ENCODE data around the gene CAV3.

The CAV3 gene

DNA sequence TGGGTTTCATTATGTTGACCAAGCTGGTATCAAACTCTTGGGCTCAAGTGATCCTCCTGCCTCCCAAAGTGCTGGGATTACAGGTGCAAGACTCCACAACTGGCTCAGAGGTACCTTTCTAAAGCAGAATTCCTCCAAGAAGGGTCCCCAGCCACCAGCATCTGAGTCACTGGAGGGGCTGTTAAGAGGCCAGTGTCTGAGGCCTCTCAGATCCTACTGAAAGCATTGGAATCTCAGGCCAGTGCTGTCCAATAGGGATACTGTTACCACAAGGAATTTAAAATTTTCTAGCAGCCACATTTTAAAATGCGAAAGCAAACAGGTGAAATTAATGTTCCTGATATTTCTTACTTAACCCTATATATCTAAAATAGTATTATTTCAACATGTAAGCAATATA lies 1.3 kb downstream of the CAV3 start:
- no peak for DNase-seq (ENCODE audit: low spot score)

DNA sequence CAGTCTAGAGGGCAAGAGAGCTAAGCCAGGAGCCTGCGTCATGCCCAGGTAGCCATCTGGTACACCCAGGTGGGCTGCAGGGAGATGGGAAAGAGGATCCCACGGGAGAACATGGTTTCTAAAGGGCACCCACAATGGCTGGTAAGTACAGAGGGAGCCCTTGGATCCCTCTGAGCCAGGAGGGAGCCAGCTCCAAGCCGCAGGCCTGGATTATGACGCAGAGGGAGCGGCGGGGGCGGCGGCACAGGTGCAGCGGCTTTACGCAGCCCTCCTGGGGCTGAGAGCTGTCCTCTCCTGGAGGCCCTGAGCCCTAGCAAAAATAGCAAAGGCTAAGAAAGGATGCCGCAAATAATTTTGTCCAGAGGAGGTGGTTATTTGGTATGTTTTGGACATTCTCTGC lies 2.8 kb downstream of the CAV3 start:
- DNase-seq (ENCODE audit: low spot score) = no peak

DNA sequence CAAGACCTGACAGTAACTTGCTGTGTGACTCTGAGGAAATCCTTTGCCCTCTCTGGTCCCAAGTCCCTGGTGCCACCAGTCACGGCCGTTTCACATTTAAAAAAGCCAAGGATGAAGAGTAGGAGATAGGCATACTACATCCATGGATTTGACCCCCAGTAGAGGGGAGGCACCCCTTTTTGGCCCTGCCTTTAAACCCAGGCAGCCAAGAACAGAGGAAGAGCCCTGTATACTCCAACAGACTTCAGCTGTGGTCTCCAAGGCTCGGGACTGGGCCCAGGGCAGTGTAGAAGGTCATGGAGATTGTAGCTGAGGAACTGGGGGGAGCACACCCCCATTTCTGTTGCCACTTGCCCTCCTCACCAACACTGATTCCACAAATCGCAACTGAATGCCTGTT lies 3.7 kb downstream of the CAV3 start:
- no peak for DNase-seq (ENCODE audit: low spot score)

DNA sequence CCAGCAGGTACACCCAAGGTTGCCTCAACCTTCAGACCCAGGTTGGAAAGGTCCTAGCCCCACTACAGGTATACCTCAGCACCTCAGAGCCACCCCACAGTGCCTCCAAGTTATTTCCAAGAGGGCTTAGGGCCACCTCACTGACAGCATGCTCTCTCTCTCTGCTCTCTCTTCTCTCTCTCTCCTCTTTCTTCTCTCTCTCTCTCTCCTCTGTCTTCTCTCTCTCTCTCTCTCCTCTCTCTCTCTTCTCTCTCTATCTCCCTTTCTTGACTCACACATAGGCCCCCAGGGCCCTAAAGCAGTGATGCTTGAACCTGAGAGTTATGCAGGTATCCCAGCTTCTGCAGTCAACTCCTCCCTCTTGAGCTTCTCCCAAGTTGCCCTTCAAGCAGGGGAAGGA lies 4.2 kb downstream of the CAV3 start:
- DNase-seq (ENCODE audit: low spot score) = no peak

DNA sequence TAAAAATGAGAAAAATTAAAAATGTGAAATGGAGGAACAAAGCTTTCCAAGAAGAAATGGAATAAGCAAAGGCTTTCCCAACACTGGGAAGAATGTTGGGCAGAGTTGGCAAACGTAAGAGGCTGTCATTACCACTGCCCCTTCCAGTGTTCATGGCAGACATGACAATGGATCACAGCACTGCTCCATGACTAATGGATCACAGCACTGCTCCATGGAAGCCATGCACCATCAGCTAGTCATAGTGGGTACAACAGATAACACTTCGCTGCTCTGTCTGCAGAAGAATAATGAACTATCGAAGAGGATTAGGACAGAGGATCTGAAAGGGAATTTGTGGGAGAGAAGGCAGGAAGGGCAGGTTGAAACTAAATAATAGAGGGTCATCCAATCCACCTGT lies 5.0 kb downstream of the CAV3 start:
- no peak for DNase-seq (ENCODE audit: low spot score)

DNA sequence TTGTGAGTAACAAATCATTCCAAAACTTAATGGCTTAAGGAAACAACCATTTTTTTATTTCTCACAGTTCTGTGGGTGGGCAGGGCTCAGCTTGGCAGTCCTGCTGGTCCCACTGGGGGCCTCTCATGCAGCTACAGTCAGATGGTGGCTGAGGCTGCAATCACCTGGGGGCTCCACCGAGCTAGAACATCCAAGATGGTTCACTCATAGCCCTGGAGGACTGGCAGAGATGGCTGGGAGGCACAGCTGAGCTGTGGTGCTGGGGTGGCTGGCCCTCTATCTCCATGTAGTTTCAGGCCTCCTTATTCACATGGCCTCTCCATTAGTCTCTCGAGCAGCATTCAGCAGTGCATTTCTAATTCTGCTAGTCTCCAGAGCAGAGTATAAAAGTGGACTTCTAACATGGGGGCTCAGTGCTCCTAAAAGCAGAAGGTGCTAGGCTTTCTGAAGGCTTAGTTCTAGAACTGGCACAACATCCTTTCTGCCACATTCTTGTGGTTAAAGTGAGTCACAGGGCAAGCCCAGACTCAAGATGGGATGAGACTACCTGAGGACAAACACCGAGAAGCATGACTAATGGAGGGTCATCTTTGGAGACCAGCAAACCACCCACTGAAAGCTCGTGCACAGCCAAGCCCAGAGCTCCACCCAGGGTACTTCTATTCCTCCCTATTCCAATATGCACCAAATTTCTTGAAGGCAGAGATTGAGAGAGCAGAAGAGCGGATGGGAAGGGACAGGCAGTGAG lies 6.3 kb downstream of the CAV3 start:
- peak; percentile 87 for DNase-seq (ENCODE audit: low spot score)

DNA sequence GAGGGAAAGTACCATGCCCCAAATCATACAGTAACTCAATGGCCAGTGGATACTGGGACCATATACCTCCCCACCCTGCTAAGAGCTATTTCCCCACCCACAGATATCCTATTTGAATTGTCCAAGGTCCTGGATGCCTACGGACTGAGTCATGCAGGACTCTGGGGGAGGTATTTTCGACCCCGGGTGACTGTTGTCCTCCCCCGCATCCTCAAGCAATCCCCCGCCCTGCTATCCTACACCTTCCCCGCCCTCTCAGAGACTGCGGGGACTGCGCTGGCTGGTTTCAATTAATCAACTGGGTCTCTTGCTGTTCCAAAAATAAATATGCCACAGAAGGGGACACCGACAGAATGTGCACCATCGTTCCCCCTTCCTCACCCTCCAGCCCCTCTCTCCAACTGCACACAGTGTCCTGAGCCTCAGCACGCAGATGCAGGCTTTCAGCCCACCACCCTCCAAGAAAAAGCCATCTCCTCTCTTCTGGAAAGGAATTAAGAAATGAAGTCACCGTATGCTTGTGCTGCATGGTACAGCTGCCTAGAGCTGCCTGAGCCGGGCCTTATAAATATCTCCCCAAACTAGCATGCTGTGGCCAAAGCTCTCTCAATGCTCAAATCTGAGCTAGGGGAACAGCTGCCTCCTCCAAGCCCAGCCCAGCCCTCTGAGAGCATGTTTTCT lies 8.1 kb downstream of the CAV3 start:
- peak; percentile 57 for DNase-seq (ENCODE audit: low spot score)

DNA sequence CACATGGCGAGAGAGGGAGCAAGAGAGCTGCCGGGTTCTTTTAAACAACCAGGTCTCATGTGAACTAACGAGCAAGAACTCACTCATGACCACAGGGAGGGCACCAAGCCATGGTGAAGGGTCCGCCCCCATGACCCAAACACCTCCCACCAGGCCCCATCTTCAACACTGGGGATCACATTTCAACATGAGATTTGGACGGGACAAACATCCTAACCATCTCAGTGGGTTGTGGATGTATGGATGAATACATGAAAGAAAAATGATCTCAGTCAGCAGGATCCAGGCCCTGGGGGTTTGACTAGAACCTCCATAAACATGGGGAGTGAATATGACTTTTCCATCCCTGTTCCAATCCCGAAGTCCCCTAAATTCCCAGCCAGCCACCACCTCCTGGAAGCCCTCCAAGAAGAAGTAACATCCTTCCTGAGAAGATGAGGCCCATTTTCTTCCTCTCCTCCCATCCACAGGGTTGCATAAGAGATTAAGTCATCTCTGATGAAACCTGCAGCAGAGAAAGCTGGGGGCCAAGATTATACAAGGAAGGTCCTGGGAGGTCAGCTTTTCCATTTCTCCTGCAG lies 9.5 kb downstream of the CAV3 start:
- no peak for DNase-seq (ENCODE audit: low spot score)

DNA sequence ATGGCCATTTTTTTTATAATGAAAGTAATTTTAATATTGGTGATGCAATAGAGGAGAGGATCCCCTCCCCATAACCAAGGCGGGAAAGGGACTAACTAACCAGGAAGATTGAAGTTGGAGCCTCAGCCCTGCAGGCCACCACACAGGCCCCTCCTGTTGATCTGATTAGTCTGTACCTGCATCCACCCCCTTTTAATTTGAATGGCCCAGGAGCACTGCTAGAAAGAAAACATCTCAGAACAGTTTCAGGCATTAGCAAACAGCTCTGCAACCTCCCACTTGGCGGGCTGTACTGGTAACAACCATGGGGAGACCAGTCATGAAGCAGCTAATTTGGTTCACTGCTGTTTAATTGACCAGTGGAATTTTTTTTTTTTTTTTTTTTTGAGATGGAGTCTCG lies 10.3 kb downstream of the CAV3 start:
- no peak for DNase-seq (ENCODE audit: low spot score)

DNA sequence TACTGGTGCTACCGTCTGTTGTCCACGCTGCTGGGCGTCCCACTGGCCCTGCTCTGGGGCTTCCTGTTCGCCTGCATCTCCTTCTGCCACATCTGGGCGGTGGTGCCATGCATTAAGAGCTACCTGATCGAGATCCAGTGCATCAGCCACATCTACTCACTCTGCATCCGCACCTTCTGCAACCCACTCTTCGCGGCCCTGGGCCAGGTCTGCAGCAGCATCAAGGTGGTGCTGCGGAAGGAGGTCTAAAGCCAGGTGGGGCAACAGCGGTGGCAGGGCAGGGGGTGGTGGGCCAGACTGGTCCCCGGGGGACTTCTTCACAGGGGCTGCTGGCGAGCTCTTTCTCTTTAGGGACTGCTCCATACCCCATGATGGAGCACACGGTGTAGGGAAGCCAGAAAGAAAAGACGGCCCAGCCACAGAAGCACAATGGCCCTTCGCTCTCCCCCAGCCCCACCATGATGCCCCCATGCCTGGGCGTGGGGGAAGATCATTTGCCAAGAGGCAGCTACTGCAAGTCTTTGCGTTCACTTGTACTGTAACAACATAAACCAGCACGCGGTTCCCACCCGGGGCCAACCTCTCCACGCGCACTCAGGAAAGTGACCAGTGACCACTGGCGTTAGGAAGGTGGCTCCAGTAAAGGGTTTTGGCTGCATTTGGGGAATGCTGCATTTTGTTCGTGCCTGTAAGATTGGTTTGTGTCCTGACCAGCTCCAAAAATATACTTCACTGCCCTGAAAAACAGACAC lies 12.2 kb downstream of the CAV3 start:
- no peak for DNase-seq (ENCODE audit: low spot score)

DNA sequence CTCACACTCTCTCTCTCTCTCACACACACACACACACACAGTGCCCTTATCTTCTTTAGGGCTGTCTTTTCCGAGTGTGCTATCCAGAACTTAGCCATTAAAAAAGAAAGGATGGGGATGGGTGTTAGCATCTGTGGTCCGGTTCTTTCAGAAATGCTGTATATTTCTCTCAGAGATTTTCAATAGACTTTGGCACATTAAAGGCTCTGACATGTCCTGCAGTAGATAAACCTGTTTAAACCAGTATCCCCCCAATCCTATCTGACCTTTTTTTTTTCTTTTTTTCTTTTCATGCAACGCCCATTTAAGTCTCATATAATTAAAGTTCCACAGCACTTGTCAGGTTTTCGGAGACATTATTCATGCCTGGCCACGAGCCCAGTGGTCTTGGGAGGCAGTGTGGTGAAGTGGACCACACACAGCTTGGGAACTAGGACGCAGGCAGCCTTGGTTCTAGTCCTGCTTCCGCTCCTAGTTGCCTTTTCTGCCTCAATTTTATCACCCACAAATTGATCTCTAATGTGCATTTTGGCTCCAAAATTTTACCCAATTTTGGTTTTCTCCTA lies 13.3 kb downstream of the CAV3 start:
- no peak for DNase-seq (ENCODE audit: low spot score)

DNA sequence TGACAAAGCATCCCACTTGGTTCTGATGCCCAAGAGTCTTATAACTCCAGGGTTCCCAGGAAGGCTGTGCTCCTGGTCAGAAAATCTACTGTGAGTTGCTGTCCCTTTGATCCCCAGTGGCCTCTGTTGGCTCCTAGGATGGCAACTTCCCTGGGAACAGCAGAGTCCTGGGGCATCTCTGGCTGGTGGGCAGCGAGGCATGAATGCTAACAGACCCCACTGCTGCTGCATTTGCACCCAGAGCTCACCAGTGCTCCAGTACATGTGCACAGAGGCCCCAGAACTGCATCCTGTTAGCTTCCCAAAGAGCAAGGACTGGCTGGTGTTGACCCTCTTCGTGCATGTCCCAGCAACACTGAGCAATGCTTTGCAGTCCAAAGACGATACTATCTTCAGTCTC lies 15.7 kb downstream of the CAV3 start:
- no peak for DNase-seq (ENCODE audit: low spot score)

DNA sequence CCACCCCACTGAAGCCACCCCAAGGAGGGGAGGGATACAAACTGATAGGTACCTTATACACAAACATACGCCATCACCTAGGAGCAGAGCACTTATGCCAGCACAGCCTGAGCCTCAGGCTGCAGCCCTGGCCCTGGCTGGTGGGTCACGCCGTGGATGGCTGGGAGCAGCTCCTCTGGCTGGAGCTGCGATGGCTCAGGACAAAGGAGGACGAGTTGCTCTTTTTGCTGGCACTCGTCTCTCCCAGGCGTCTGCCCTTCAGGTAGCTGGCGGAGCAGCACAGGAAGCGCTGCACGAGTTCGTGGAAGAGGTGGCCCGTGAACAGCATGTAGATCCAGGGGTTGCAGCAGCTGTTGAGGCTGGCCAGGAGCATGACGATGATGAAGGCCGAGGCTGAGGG lies 19.2 kb downstream of the CAV3 start:
- DNase-seq (ENCODE audit: low spot score) = no peak

DNA sequence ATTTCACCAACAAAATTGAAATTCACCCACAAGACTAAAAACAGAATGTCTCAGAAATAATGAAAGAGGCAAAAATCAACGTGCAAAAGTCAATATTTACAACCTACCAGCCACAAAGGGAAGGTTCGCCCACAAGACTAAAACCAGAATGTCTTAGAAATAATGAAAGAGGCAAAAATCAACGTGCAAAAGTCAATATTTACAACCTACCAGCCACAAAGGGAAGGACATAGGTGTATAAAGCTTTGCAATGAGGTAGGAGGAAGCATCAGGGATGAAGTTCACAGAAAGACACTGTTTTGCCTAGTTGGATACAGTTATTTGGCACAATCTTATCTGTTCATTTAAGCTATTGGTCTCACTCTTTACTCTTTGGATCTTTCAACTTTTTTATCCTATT lies 21.5 kb downstream of the CAV3 start:
- no peak for DNase-seq (ENCODE audit: low spot score)

DNA sequence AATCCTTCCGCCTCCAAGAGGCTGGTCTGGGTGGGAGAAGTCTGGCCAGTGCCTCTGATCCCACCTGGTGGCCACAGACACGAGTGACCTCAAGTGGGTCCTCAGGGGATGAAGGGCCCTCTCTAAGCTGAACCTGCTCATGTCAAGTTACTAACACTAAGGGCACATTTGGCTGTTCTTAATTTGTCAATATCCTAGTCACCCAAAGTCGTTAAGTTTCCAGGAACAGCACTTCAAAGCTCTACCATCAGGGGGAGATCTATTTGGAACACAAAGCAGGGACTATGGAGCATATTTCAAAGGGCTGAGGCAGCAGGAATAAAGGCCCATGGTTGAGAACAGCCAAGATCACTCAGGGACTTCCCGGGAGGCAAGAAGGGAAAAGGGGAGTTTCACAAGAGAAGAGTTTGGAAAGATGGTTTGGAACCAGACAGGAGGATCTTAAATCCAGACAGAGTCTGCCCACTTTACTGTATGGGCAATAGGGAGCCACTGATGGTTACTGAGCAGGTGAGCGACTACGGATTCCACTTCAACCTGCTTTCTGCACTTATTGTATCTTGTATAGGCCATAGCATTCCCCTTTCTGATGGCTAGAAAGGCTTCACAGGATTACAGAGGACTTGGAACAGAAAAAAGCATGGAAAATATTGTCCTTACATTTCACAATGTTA lies 22.1 kb downstream of the CAV3 start:
- no peak for DNase-seq (ENCODE audit: low spot score)

DNA sequence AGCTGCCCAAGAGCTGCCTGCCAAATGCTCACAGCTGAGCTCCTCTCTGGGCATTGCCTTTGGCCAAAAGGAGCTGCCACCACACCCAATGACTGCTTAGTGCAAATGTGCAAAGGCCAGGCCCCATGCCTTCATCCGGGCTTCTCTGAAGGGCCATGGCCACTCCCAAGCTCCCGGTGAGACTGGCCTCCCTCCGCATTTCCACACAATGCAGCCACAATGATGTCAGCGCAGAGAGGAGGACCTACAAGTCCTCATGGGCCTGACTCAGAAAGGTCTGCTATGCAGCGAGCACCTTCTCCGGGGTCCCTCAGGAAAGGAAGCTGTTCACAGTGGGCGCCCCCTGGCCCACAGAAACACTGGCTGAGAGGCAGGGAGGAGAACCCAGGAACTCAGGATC lies 23.1 kb downstream of the CAV3 start:
- DNase-seq (ENCODE audit: low spot score) = no peak

DNA sequence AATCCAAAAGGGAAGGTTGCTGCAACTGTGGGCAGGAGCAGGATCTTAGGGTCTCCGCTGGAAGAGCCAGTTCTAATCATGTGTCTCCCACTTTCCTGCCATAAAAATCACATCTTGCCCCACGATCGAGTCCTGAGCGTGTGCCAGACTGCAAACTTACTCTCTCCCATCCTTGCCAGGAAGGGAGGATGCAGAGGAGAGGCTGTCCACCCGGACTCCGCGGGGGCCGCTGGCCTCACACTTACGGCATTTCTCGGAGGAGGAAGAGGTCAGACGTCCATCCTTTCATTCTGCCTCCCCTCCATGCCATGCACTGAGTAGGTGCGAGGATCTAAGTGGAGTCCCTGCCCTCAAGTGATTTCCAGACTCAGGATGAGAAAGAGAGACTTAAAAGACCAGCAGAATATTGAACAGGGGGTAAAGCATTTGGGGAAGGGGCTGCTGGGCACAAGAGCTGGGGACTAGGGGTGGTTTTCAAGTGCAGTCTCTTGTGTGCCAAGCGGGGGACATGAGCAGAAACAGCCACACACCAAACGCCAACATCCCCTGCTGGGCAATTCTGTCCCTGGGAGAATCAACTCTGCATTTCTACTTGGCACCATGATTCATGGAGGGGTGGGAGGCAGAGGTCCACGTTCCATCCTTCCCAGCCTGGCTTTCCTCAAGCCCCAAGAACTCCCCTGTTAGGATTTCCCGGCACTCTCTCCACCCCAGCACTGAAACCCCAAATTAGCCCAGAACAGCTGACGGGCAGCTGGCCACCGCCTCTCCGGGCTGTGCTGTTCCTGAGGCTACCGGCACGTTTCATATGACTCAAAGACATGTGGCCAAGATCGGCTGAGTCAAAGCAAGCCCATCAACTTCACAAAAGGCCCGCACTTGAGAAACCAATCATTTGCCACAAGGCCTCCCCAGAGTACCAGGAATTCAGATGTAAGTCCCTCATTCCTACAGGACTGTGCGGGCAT lies 24.2 kb downstream of the CAV3 start:
- no peak for DNase-seq (ENCODE audit: low spot score)

DNA sequence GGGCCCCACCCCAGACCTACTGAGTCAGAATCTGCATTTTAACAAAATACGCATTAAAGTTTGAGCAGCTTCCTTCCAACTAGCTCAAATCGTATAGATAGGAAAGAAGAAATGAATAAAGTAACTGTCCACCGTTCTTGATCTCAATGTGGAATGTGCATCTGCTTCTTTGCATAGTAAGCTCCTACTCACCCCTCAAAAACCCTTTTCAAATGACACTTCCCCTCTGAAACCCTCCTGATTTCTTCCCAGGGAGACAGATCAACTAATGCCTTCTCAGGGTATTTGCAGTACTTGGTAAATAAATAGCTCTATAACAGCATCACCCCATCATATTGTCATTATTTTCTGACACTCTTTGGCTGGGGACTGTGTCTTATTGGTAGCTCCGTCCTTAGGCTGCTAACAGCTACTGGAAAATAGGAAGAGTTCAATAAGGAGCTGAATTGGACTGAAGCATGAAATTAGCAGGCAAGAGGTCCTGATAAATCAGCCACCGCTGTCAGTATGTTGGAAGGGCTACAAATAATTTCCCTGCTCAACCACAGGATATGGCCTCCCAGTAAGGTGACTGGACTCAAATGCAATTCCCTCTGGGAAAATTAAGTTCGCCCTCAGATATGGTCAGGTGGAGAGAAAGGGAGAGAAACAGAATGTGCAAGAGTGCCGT lies 25.6 kb downstream of the CAV3 start:
- DNase-seq (ENCODE audit: low spot score) = no peak

DNA sequence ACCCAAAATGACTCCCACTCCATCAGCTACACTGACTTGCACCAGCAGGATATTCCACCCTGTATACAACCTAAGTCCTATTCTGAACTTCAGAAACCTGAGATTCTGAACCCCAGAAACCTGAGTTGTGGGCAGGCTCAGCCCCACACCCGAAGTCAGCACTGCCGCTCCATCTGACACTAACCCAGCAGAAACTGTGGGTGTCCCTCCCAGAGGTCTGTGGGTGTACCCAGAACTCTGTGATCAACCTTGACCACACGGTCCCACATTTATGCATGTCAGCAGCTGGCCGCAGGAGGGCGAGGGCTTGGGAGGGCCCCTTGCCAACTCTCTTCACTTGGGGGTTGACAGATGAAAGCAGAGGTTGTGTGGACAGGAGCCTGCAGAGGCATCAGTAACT lies 26.5 kb downstream of the CAV3 start:
- no peak for DNase-seq (ENCODE audit: low spot score)

DNA sequence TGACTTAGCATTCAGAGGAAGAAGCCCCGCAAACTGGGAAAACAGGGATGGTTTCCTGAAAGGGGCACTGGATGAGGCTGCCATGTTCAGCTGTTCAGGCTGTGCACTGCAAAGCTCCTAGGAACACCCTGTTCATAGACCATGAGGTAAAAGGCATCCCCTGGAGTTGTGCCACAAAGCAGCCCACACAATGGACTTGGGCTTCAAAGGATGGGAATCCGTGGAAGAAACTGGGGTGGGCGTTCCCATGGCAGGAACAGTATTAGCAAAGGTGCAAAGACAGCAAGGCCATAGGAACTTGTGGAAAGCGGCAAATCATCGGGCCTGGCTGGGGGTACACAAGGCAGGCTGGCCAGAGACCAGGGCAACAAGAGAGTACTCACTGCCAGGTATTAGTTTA lies 26.9 kb downstream of the CAV3 start:
- no peak for DNase-seq (ENCODE audit: low spot score)
